HEK293 (cell line): ENCODE measurements around the gene CLTCL1.

ENCODE experiments used
- CTCF ChIP-seq: fragments of 450-650 bp; formaldehyde crosslinking; IDR thresholded peaks from 2 replicates; pipeline ENCODE4 v1.5.1; 2016; ENCODE audit warnings: missing biosample characterization, missing genetic modification characterization
- HOXA7 ChIP-seq: sonication (generic); formaldehyde crosslinking; IDR thresholded peaks from 2 replicates; pipeline ENCODE4 v1.8.1; 2022; ENCODE audit warnings: missing genetic modification reagents, borderline replicate concordance
- TCF7L2 ChIP-seq: IDR thresholded peaks from 2 replicates; pipeline ENCODE4 v1.6.1; 2011; ENCODE audit warnings: low read depth, mild to moderate bottlenecking, inconsistent platforms, low read length, moderate library complexity, borderline replicate concordance
- ZBTB7A ChIP-seq: fragments of 450-650 bp; formaldehyde crosslinking; IDR thresholded peaks from 2 replicates; pipeline ENCODE4 v1.5.1; 2016; ENCODE audit warnings: low read depth, missing biosample characterization, missing genetic modification characterization
- ZFP37 ChIP-seq: fragments of 450-650 bp; formaldehyde crosslinking; IDR thresholded peaks from 2 replicates; pipeline ENCODE4 v1.5.1; 2016; ENCODE audit warnings: missing biosample characterization, missing genetic modification characterization
- ZNF121 ChIP-seq: fragments of 450-650 bp; formaldehyde crosslinking; IDR thresholded peaks from 2 replicates; pipeline ENCODE4 v1.5.1; 2016; ENCODE audit warnings: missing biosample characterization, missing genetic modification characterization
- ZNF274 ChIP-seq, 2 experiments: fragments of 200-500 bp in 1 of 2; fragments of 450-650 bp in 1 of 2; sonication (Bioruptor generic) in 1 of 2; formaldehyde crosslinking in 1 of 2; IDR thresholded peaks; 2 replicates each; pipeline versions ENCODE4 v1.5.1 to v1.6.1; 2014 to 2016; ENCODE audit warnings: borderline replicate concordance in 1 of 2, inconsistent platforms in 1 of 2, low read length in 1 of 2, missing biosample characterization in 1 of 2, missing genetic modification characterization in 1 of 2
- ZNF394 ChIP-seq: fragments of 450-650 bp; formaldehyde crosslinking; IDR thresholded peaks from 2 replicates; pipeline ENCODE4 v1.5.1; 2016; ENCODE audit warnings: missing biosample characterization, missing genetic modification characterization, mild to moderate bottlenecking, moderate library complexity, borderline replicate concordance
- ZNF629 ChIP-seq: fragments of 450-650 bp; formaldehyde crosslinking; IDR thresholded peaks from 2 replicates; pipeline ENCODE4 v1.5.1; 2017; ENCODE audit warnings: missing biosample characterization, missing genetic modification characterization
- ZNF639 ChIP-seq: fragments of 450-650 bp; formaldehyde crosslinking; IDR thresholded peaks from 2 replicates; pipeline ENCODE4 v1.5.1; 2016; ENCODE audit warnings: missing biosample characterization, missing genetic modification characterization
- ZNF658 ChIP-seq: fragments of 450-650 bp; formaldehyde crosslinking; IDR thresholded peaks from 2 replicates; pipeline ENCODE4; 2016; ENCODE audit warnings: missing biosample characterization, missing genetic modification characterization
- ZXDB ChIP-seq: fragments of 450-650 bp; formaldehyde crosslinking; IDR thresholded peaks from 2 replicates; pipeline ENCODE4 v1.5.1; 2016; ENCODE audit warnings: missing biosample characterization, missing genetic modification characterization
- TF ChIP-seq, protein P1 (sequence below): fragments of 450-650 bp; formaldehyde crosslinking; IDR thresholded peaks from 2 replicates; pipeline ENCODE4 v1.5.1; 2016; ENCODE audit warnings: missing biosample characterization, missing genetic modification characterization, low read depth
- TF ChIP-seq, protein P2 (sequence below): fragments of 450-650 bp; formaldehyde crosslinking; IDR thresholded peaks from 2 replicates; pipeline ENCODE4 v1.5.1; 2016; ENCODE audit warnings: missing biosample characterization, missing genetic modification characterization

DNA sequence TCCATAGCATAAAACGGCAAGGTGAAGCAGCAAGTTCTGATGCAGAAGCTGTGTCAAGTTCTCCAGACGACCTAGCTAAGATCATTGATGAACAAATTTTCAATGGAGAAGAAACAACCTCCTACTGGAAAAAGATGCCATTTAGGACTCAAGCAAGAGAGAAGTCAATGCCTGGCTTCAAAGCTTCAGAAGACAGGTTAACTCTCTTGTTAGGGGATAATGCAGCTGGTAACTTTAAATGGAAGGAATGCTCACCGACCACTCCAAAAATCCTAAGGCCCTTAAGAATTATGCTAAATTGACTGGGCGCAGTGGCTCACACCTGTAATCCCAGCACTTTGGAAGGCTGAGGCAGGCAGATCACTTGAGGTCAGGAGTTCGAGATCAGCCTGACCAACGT lies 31.3 kb downstream of the CLTCL1 start:
- no peak for TF ChIP-seq CTCF
- no peak for TF ChIP-seq ZNF394 (tag by site-specific recombination)
- no peak for TF ChIP-seq ZNF629
- TF ChIP-seq HOXA7 (CRISPR knock-in tag): no peak
- TF ChIP-seq TCF7L2: no peak
- TF ChIP-seq, protein P1, sequence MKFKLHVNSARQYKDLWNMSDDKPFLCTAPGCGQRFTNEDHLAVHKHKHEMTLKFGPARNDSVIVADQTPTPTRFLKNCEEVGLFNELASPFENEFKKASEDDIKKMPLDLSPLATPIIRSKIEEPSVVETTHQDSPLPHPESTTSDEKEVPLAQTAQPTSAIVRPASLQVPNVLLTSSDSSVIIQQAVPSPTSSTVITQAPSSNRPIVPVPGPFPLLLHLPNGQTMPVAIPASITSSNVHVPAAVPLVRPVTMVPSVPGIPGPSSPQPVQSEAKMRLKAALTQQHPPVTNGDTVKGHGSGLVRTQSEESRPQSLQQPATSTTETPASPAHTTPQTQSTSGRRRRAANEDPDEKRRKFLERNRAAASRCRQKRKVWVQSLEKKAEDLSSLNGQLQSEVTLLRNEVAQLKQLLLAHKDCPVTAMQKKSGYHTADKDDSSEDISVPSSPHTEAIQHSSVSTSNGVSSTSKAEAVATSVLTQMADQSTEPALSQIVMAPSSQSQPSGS: no peak
- no peak for TF ChIP-seq ZNF639 (tag by site-specific recombination)
- no peak for TF ChIP-seq ZXDB (tag by site-specific recombination)
- TF ChIP-seq ZNF274 (IDR thresholded peaks at IDR 0.05; ENCODE audit: low read length): no peak
- TF ChIP-seq ZNF274 (tag by site-specific recombination; IDR thresholded peaks at IDR 0.05; ENCODE audit: borderline replicate concordance): no peak
- no peak for TF ChIP-seq ZNF658 (tag by site-specific recombination)
- TF ChIP-seq, protein P2, sequence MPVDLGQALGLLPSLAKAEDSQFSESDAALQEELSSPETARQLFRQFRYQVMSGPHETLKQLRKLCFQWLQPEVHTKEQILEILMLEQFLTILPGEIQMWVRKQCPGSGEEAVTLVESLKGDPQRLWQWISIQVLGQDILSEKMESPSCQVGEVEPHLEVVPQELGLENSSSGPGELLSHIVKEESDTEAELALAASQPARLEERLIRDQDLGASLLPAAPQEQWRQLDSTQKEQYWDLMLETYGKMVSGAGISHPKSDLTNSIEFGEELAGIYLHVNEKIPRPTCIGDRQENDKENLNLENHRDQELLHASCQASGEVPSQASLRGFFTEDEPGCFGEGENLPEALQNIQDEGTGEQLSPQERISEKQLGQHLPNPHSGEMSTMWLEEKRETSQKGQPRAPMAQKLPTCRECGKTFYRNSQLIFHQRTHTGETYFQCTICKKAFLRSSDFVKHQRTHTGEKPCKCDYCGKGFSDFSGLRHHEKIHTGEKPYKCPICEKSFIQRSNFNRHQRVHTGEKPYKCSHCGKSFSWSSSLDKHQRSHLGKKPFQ (tag by site-specific recombination): no peak
- no peak for TF ChIP-seq ZBTB7A (tag by site-specific recombination)
- TF ChIP-seq ZFP37 (tag by site-specific recombination): no peak
- no peak for TF ChIP-seq ZNF121 (tag by site-specific recombination)
